B cell (primary cell): Measurements from ENCODE around the gene CDK2. TPM values are rescaled to one million over a fixed set of nuclear protein-coding genes. Genes with fewer than 3 reads are reported as not detected.

Experiments
- ATAC-seq: fragments of 200-7000 bp; cut with Tn5 transposase; one replicate; pipeline ENCODE4 v1.10.0; 2021; ENCODE audit warnings: low read depth, mild to moderate bottlenecking, moderate number of reproducible peaks, moderate library complexity
- CTCF ChIA-PET: fragments of 350-600 bp; sonication (Branson Sonifier 250); formaldehyde crosslinking; loops from one replicate; lab custom pipeline; 2021; ENCODE audit warnings: antibody characterized with exemption, inconsistent platforms; lab: Charles Lee
- POLR2A ChIA-PET: fragments of 350-600 bp; sonication (Branson Sonifier 250); formaldehyde crosslinking; loops from one replicate; lab custom pipeline; 2021; ENCODE audit warnings: antibody characterized with exemption; lab: Charles Lee
- DNase-seq: peaks from one replicate; pipeline ENCODE4 v3.0.0; 2013
- H2AFZ ChIP-seq: 2 replicates; pipeline ENCODE4 v1.6.1; 2012; ENCODE audit warnings: mild to moderate bottlenecking, low read depth, low read length; ENCODE audit not compliant: insufficient read depth, poor library complexity, severe bottlenecking
- H3K27ac ChIP-seq, 2 donors: 1 replicate in 1 of 2; 2 replicates in 1 of 2; pipeline ENCODE4 v1.5.1; 2012 to 2013; ENCODE audit warnings: low read length in 2 of 2, mild to moderate bottlenecking in 2 of 2, moderate library complexity in 1 of 2
- H3K27me3 ChIP-seq, 4 experiments: fragments of 200-600 bp in 1 of 4; sonication (generic) in 1 of 4; replicated peaks in 1 of 4; 1 replicate in 2 of 4; 2 replicates in 2 of 4; pipeline versions ENCODE4 v1.6.1 to v1.7.0; 2013 to 2016; ENCODE audit warnings: low read length in 3 of 4, mild to moderate bottlenecking in 2 of 4, mixed read lengths in 1 of 4, moderate library complexity in 1 of 4; ENCODE audit not compliant: insufficient read depth in 4 of 4, control insufficient read depth in 3 of 4; ENCODE audit errors: control extremely low read depth in 1 of 4
- H3K36me3 ChIP-seq, 2 experiments: replicated peaks in 1 of 2; 1 replicate in 1 of 2; 2 replicates in 1 of 2; pipeline versions ENCODE4 v1.6.1 to v1.7.1; 2013; ENCODE audit warnings: low read length in 1 of 2; ENCODE audit not compliant: insufficient read depth in 2 of 2, control insufficient read depth in 1 of 2; ENCODE audit errors: control extremely low read depth in 1 of 2, extremely low read depth in 1 of 2
- H3K4me1 ChIP-seq, 2 donors: fragments of 200-600 bp in 1 of 2; sonication (generic) in 1 of 2; 1 replicate in 1 of 2; 2 replicates in 1 of 2; pipeline versions ENCODE4 v1.5.1 to v1.6.1; 2013 to 2017; ENCODE audit warnings: low read length in 2 of 2; ENCODE audit not compliant: control insufficient read depth in 2 of 2, insufficient read depth in 2 of 2
- H3K4me2 ChIP-seq: replicated peaks from 2 replicates; pipeline ENCODE3; 2012; ENCODE audit warnings: mild to moderate bottlenecking, low read depth, low read length; ENCODE audit not compliant: poor library complexity, severe bottlenecking
- H3K4me3 ChIP-seq, 5 experiments: fragments of 200-600 bp in 1 of 5; sonication (generic) in 1 of 5; 1 replicate in 3 of 5; 2 replicates in 2 of 5; pipeline versions ENCODE4 v1.5.1 to v1.7.0; 2011 to 2016; ENCODE audit warnings: low read length in 4 of 5, mild to moderate bottlenecking in 4 of 5, low read depth in 2 of 5, control low read depth in 1 of 5, moderate library complexity in 1 of 5; ENCODE audit not compliant: insufficient read depth in 1 of 5; ENCODE audit errors: control extremely low read depth in 1 of 5, extremely low read depth in 1 of 5
- H3K79me2 ChIP-seq: fragments of 200-600 bp; sonication (generic); one replicate; pipeline ENCODE4 v1.6.0; 2016; ENCODE audit warnings: low read length; ENCODE audit not compliant: control insufficient read depth, insufficient read depth
- H3K9ac ChIP-seq: fragments of 200-600 bp; sonication (generic); 2 replicates; pipeline ENCODE4 v1.6.1; 2017; ENCODE audit warnings: mild to moderate bottlenecking, low read length, moderate library complexity
- H3K9me3 ChIP-seq, 3 donors: one replicate each; pipeline versions ENCODE4 v1.6.1 to v1.7.1; 2013; ENCODE audit warnings: low read length in 2 of 3; ENCODE audit not compliant: control insufficient read depth in 2 of 3, insufficient read depth in 1 of 3; ENCODE audit errors: control extremely low read depth in 1 of 3
- H4K20me1 ChIP-seq: 2 replicates; pipeline ENCODE4 v1.6.0; 2012; ENCODE audit warnings: mild to moderate bottlenecking, low read length; ENCODE audit not compliant: insufficient read depth, control insufficient read depth, poor library complexity, severe bottlenecking
- H3K27ac Mint-ChIP-seq: one replicate; pipeline ENCODE4 v1.8.0; 2021; ENCODE audit warnings: mixed read lengths
- H3K27me3 Mint-ChIP-seq: one replicate; pipeline ENCODE4 v1.8.0; 2021; ENCODE audit warnings: mixed read lengths
- H3K4me1 Mint-ChIP-seq: one replicate; pipeline ENCODE4 v1.8.0; 2021; ENCODE audit warnings: mixed read lengths
- H3K4me3 Mint-ChIP-seq: one replicate; pipeline ENCODE4 v1.8.0; 2021; ENCODE audit warnings: mixed read lengths
- H3K9me3 Mint-ChIP-seq: one replicate; pipeline ENCODE4 v1.8.0; 2022; ENCODE audit warnings: mixed read lengths; ENCODE audit not compliant: insufficient read depth
- EZH2 ChIP-seq: IDR thresholded peaks from 2 replicates; pipeline ENCODE4 v1.6.1; 2012; ENCODE audit warnings: borderline replicate concordance, low read depth, mild to moderate bottlenecking, moderate library complexity, low read length; ENCODE audit not compliant: insufficient read depth, poor library complexity, severe bottlenecking
- WGBS: methylation state at CpG from one replicate; pipeline ENCODE4 v1.1.5; 2013; ENCODE audit warnings: missing lambda C conversion rate; ENCODE audit not compliant: insufficient coverage; 5-methylcytosine and 5-hydroxymethylcytosine counted together
- intact Hi-C: fragments of 100-400 bp; cut with micrococcal nuclease; formaldehyde crosslinking; loops from one replicate; pipeline ENCODE4 v1.10.0; 2022
- polyA plus RNA-seq: library from polyadenylated mRNA; depleted of rRNA; stranded (reverse); fragments of >200 nt; gene quantifications from 2 replicates; pipeline ENCODE4 v1.2.3, GENCODE V29; 2012
- total RNA-seq, 2 donors: library from RNA; stranded (reverse); fragments of 120-200 nt in 1 of 2; gene quantifications; 1 replicate in 1 of 2; 2 replicates in 1 of 2; pipeline versions ENCODE4 v1.2.3 to v1.2.4, GENCODE V29; 2013 to 2022
- TF ChIP-seq, protein P1 (sequence below): fragments of 200-600 bp; IDR thresholded peaks from one replicate; pipeline ENCODE4 v1.8.0; 2022; ENCODE audit warnings: antibody characterized with exemption, mild to moderate bottlenecking

CDK2 gene
- total and polyA plus RNA-seq, 2 donors (not counting 1 experiment from before 2014, with no cell fraction given): 10.8 to 32.8 TPM

GRCh38 chr12:55955344-55955743 is 11.3 kb upstream of the CDK2 start:
- Histone ChIP-seq H3K36me3 (peaks cover 22 to 38% of the 10 kb centered on the region in 2 experiments), H3K9ac (no peak overlapping the region), H4K20me1 (peaks cover 6% of the 10 kb centered on the region), H3K9me3 (no peaks in the 10 kb centered on the region), H3K4me3 (no peak overlapping the region), H2AFZ (no peak overlapping the region), H3K4me1 (no peaks in the 10 kb centered on the region), H3K27ac (no peak overlapping the region), H3K79me2 (peaks cover 2% of the 10 kb centered on the region), H3K4me2 (no peak overlapping the region), H3K27me3 (no peaks in the 10 kb centered on the region)
- ATAC-seq (no peak), DNase-seq (no peak)
- TF ChIP-seq, protein P1, sequence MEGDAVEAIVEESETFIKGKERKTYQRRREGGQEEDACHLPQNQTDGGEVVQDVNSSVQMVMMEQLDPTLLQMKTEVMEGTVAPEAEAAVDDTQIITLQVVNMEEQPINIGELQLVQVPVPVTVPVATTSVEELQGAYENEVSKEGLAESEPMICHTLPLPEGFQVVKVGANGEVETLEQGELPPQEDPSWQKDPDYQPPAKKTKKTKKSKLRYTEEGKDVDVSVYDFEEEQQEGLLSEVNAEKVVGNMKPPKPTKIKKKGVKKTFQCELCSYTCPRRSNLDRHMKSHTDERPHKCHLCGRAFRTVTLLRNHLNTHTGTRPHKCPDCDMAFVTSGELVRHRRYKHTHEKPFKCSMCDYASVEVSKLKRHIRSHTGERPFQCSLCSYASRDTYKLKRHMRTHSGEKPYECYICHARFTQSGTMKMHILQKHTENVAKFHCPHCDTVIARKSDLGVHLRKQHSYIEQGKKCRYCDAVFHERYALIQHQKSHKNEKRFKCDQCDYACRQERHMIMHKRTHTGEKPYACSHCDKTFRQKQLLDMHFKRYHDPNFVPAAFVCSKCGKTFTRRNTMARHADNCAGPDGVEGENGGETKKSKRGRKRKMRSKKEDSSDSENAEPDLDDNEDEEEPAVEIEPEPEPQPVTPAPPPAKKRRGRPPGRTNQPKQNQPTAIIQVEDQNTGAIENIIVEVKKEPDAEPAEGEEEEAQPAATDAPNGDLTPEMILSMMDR: no peak
- TF ChIP-seq EZH2: no peak
- Mint-ChIP-seq H3K9me3 (no peaks in the 10 kb centered on the region), H3K27me3 (no peaks in the 10 kb centered on the region), H3K4me1 (no peaks in the 10 kb centered on the region), H3K27ac (peak overlapping the region; percentile 46), H3K4me3 (no peak overlapping the region)
- WGBS: 95% methylated on average over 4 of the region's 4 CpGs
- ChIA-PET CTCF (interaction anchor here (0.6 to 1.9 kb wide), 5 partner anchors 19 to 745 kb away, joined by 3 to 6 read pairs (median 3); no protein-coding TSS in a partner anchor), POLR2A (no interaction called here)
- intact Hi-C loops: no loop called here

GRCh38 chr12:55955800-55956508 is 10.7 kb upstream of the CDK2 start:
- POLR2A ChIA-PET: interaction anchor here (0.6 kb wide), 1 partner anchor 30 kb away, joined by 5 read pairs; no protein-coding TSS in a partner anchor

More at GRCh38 chr12:55955800-55956508, 10.7 kb upstream of the CDK2 start:
- H3K4me1 Mint-ChIP-seq: no peaks in the 10 kb centered on the region
- H3K4me2 ChIP-seq: no peak overlapping the region
- H3K9me3 Mint-ChIP-seq: no peaks in the 10 kb centered on the region
- TF ChIP-seq, protein P1: no peak
- no peak for TF ChIP-seq EZH2
- no peak overlapping the region for H3K4me3 Mint-ChIP-seq
- no peaks in the 10 kb centered on the region for H3K27me3 Mint-ChIP-seq
- peak; percentile 43 for ATAC-seq
- H3K79me2 ChIP-seq: no peaks in the 10 kb centered on the region
- H3K27ac ChIP-seq: no peak overlapping the region
- no peaks in the 10 kb centered on the region for H3K9me3 ChIP-seq
- CTCF ChIA-PET: interaction anchor here (0.6 to 1.9 kb wide), 6 partner anchors 19 to 745 kb away, joined by 3 to 6 read pairs (median 4); no protein-coding TSS in a partner anchor
- intact Hi-C loops: no loop called here
- WGBS: 95% methylated on average over 6 of the region's 6 CpGs
- peaks cover 21 to 38% of the 10 kb centered on the region in 2 experiments for H3K36me3 ChIP-seq
- H4K20me1 ChIP-seq: peaks cover 6% of the 10 kb centered on the region
- H3K4me1 ChIP-seq: no peaks in the 10 kb centered on the region
- no peak for DNase-seq
- H3K4me3 ChIP-seq: no peak overlapping the region
- no peaks in the 10 kb centered on the region for H3K27me3 ChIP-seq
- no peak overlapping the region for H3K9ac ChIP-seq
- peak overlapping the region; percentile 33 for H3K27ac Mint-ChIP-seq
- H2AFZ ChIP-seq: no peak overlapping the region
